Measurements from ENCODE around the gene C5AR1. TPM values are rescaled to one million over a fixed set of nuclear protein-coding genes. Genes with fewer than 3 reads are reported as not detected.
A peak's percentile ranks its signal among the peaks of the same experiment; 100 is the strongest.

Gene C5AR1
- total and polyA plus RNA-seq, 2 experiments from 2014 or later, result not detected

DNA sequence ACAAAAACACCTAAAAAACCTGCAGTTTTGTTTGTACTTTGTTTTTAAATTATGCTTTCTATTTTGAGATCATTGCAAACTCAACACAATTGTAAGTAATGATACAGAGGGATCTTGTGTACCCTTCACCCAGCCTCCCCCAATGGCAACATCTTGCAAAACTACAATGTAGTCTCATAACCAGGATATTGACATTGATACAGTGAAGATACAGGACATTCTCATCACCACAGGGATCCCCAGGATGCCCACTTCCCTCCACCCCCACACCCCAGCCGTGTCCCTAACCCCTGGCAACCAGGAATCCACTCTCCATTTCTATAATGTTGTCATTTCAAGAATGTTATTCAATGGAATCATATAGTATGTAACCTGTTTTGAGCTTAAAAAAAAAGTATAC, 12.0 kb downstream of the C5AR1 start:
- Histone ChIP-seq H3K9me3 (ENCODE audit: low read depth) (no peaks in the 10 kb centered on the region), H3K4me1 (ENCODE audit: low read depth) (peaks cover 3% of the 10 kb centered on the region), H3K4me3 (no peak overlapping the region), H3K36me3 (no peaks in the 10 kb centered on the region), H3K27ac (no peak overlapping the region), H3K27me3 (no peaks in the 10 kb centered on the region)
- TF ChIP-seq, protein P1, sequence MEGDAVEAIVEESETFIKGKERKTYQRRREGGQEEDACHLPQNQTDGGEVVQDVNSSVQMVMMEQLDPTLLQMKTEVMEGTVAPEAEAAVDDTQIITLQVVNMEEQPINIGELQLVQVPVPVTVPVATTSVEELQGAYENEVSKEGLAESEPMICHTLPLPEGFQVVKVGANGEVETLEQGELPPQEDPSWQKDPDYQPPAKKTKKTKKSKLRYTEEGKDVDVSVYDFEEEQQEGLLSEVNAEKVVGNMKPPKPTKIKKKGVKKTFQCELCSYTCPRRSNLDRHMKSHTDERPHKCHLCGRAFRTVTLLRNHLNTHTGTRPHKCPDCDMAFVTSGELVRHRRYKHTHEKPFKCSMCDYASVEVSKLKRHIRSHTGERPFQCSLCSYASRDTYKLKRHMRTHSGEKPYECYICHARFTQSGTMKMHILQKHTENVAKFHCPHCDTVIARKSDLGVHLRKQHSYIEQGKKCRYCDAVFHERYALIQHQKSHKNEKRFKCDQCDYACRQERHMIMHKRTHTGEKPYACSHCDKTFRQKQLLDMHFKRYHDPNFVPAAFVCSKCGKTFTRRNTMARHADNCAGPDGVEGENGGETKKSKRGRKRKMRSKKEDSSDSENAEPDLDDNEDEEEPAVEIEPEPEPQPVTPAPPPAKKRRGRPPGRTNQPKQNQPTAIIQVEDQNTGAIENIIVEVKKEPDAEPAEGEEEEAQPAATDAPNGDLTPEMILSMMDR (IDR thresholded peaks at IDR 0.05; ENCODE audit: low read depth, low read length), result no peak
- no peak for DNase-seq (ENCODE audit: low read depth in 1 of 2, low spot score in 1 of 2)

DNA sequence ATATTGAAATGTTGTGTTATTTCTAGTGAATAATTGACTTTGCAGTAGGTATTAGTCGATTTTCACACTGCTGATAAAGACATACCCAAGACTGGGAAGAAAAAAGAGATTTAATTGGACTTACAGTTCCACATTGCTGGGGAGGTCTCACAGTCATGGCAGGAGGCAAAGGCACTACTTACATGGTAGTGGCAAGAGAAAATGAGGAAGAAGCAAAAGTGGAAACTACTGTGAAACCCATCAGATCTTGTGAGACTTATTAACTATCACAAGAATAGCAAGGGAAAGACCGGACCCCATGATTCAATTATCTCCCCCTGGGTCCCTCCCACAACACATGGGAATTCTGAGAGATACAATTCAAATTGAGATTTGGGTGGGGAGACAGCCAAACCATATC, 12.4 kb downstream of the C5AR1 start:
- no peak for DNase-seq (ENCODE audit: low read depth in 1 of 2, low spot score in 1 of 2)
- Histone ChIP-seq H3K27me3 (no peaks in the 10 kb centered on the region), H3K4me1 (ENCODE audit: low read depth) (peaks cover 3% of the 10 kb centered on the region), H3K9me3 (ENCODE audit: low read depth) (no peaks in the 10 kb centered on the region), H3K27ac (no peak overlapping the region), H3K36me3 (no peaks in the 10 kb centered on the region), H3K4me3 (no peak overlapping the region)
- TF ChIP-seq, protein P1 (IDR thresholded peaks at IDR 0.05; ENCODE audit: low read depth, low read length), result no peak

GRCh38 chr19:47323409-47323808, 13.7 kb downstream of the C5AR1 start:
- no peaks in the 10 kb centered on the region for H3K36me3 ChIP-seq
- TF ChIP-seq, protein P1 (IDR thresholded peaks at IDR 0.05; ENCODE audit: low read depth, low read length), result no peak
- H3K4me1 ChIP-seq (ENCODE audit: low read depth), result peaks cover 3% of the 10 kb centered on the region
- no peaks in the 10 kb centered on the region for H3K27me3 ChIP-seq
- no peak overlapping the region for H3K27ac ChIP-seq
- no peak for DNase-seq (ENCODE audit: low read depth in 1 of 2, low spot score in 1 of 2)
- no peaks in the 10 kb centered on the region for H3K9me3 ChIP-seq (ENCODE audit: low read depth)
- no peak overlapping the region for H3K4me3 ChIP-seq

DNA sequence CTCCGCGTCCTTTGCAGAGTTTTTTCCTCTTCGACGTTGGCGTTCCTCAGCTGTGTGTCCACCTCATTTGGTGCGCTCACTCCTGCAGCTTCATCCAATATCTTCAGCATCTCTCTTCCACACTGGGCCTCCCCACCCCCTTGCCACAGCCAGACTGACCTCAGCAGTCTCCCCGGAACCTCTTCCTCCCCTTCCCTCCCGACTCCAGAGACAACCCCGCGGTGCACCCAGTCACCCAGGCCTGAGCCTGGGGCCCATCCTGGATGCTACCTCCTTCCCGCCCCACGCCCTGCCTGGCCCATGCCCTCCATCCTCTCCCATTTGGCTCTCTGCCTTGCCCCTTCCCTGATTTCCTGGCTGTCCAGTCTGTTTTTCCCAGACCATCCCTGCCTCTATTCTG, 14.2 kb downstream of the C5AR1 start:
- no peaks in the 10 kb centered on the region for H3K27me3 ChIP-seq
- H3K27ac ChIP-seq, result no peak overlapping the region
- H3K4me3 ChIP-seq, result no peak overlapping the region
- TF ChIP-seq, protein P1 (IDR thresholded peaks at IDR 0.05; ENCODE audit: low read depth, low read length), result no peak
- H3K9me3 ChIP-seq (ENCODE audit: low read depth), result no peaks in the 10 kb centered on the region
- H3K36me3 ChIP-seq, result no peaks in the 10 kb centered on the region
- peaks cover 3% of the 10 kb centered on the region for H3K4me1 ChIP-seq (ENCODE audit: low read depth)
- DNase-seq (ENCODE audit: low read depth in 1 of 2, low spot score in 1 of 2), result no peak

GRCh38 chr19:47324502-47324901, 14.8 kb downstream of the C5AR1 start:
- peaks cover 3% of the 10 kb centered on the region for H3K4me1 ChIP-seq (ENCODE audit: low read depth)
- H3K9me3 ChIP-seq (ENCODE audit: low read depth), result no peaks in the 10 kb centered on the region
- no peak for DNase-seq (ENCODE audit: low read depth in 1 of 2, low spot score in 1 of 2)
- TF ChIP-seq, protein P1 (IDR thresholded peaks at IDR 0.05; ENCODE audit: low read depth, low read length), result no peak
- H3K27me3 ChIP-seq, result no peaks in the 10 kb centered on the region
- no peak overlapping the region for H3K4me3 ChIP-seq
- H3K27ac ChIP-seq, result no peak overlapping the region
- H3K36me3 ChIP-seq, result no peaks in the 10 kb centered on the region

GRCh38 chr19:47330466-47330869, 20.8 kb downstream of the C5AR1 start:
- TF ChIP-seq, protein P1 (IDR thresholded peaks at IDR 0.05; ENCODE audit: low read depth, low read length), result no peak
- Histone ChIP-seq H3K27ac (no peak overlapping the region), H3K4me3 (no peak overlapping the region), H3K27me3 (no peaks in the 10 kb centered on the region), H3K9me3 (ENCODE audit: low read depth) (no peaks in the 10 kb centered on the region), H3K4me1 (ENCODE audit: low read depth) (peaks cover 3% of the 10 kb centered on the region), H3K36me3 (no peaks in the 10 kb centered on the region)
- peak in 1 of 2 donors; percentile 5 for DNase-seq (ENCODE audit: low read depth in 1 of 2, low spot score in 1 of 2)

Measured in cardiac muscle cell (in vitro differentiated cells and primary cell).